ENCODE measurements around the gene FBXO15. TPM values are rescaled to one million over a fixed set of nuclear protein-coding genes. Genes with fewer than 3 reads are reported as not detected.
A peak's percentile ranks its signal among the peaks of the same experiment; 100 is the strongest.

FBXO15 gene
- total and polyA plus RNA-seq, 2 of the 8 experiments (the other 6 are each of a cell fraction or from before 2014, with no cell fraction given), result 0.84 to 0.85 TPM

DNA sequence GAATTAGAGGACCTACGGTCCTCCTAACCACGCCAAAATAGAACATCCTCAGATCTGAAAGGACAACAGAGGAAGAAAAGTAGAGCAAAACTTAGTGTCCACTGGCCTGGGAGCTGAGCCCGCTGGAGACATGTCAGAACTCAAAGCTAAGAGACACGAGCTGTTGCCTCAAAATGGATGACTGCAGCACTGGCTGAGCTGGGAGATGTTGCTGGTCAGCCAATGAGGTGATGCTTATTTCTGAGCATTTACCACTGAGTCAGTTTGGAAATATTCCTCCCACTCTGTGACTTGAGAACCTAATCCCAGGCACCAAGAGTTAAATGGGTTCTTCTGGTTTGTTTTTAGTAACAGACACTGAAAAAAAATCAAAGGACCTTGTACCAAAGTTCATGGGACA is 32.6 kb downstream of the FBXO15 start:
- Histone ChIP-seq H4K91ac (replicated peaks; ENCODE audit: insufficient read length, low read length) (peak overlapping the region; percentile 46), H3K4me1 (replicated peaks in 1 of 4; ENCODE audit: control insufficient read depth in 3 of 4, insufficient read depth in 4 of 4, low read length in 3 of 4) (peaks cover 2 to 13% (median 8%) of the 10 kb centered on the region in 4 experiments; a peak in 5 of 7 replicates), H3K4me2 (ENCODE audit: insufficient read depth in 1 of 2, low read depth in 2 of 2, low read length in 2 of 2) (no peak overlapping the region), H3K14ac (ENCODE audit: insufficient read length) (no peak overlapping the region), H3K27ac (ENCODE audit: low read depth, low read length) (no peak overlapping the region), H3K23ac (ENCODE audit: insufficient read length) (no peak overlapping the region), H3K36me3 (ENCODE audit: control insufficient read depth in 2 of 4, insufficient read depth in 4 of 4, low read length in 3 of 4) (no peaks in the 10 kb centered on the region), H2BK120ac (replicated peaks; ENCODE audit: low read depth, low read length) (no peak overlapping the region), H4K5ac (ENCODE audit: insufficient read length, low read depth, low read length) (no peak overlapping the region), H3K9ac (replicated peaks in 1 of 4; ENCODE audit: extremely low read depth in 1 of 4, low read depth in 3 of 4, low read length in 3 of 4) (no peak overlapping the region), H4K8ac (ENCODE audit: extremely low read depth, insufficient read depth, low read length) (no peak overlapping the region), H2BK5ac (ENCODE audit: low read depth, low read length) (no peak overlapping the region), H4K20me1 (replicated peaks in 1 of 2; ENCODE audit: control insufficient read depth in 1 of 2, insufficient read depth in 2 of 2, low read length in 2 of 2) (no peaks in the 10 kb centered on the region), H3K79me1 (ENCODE audit: low read depth, low read length) (no peaks in the 10 kb centered on the region), H2BK20ac (ENCODE audit: low read length) (no peak overlapping the region), H2BK15ac (ENCODE audit: low read length) (no peak overlapping the region), H3K4me3 (ENCODE audit: extremely low read depth in 1 of 4, insufficient read depth in 2 of 4, low read depth in 3 of 4, low read length in 4 of 4) (no peak overlapping the region), H2AK5ac (ENCODE audit: low read depth, low read length) (no peak overlapping the region), H2AFZ (ENCODE audit: low read length) (peak overlapping the region; percentile 26; the same call in 1 of the 2 replicates), H3K56ac (replicated peaks; ENCODE audit: insufficient read length, low read depth, low read length) (no peak overlapping the region), H3K18ac (ENCODE audit: extremely low read depth, low read length) (no peak overlapping the region), H3K9me3 (ENCODE audit: insufficient read depth in 2 of 2, low read depth in 1 of 2, low read length in 1 of 2) (peaks cover 5 to 8% of the 10 kb centered on the region in 2 experiments; a peak in 3 of 4 replicates), H2BK12ac (ENCODE audit: low read depth, low read length) (0 out of 2 replicates have a peak overlapping the region, but pooled peaks have one; percentile 46), H3K4ac (replicated peaks; ENCODE audit: insufficient read length, low read depth, low read length) (no peak overlapping the region), H3K79me2 (ENCODE audit: control insufficient read depth in 1 of 2, insufficient read depth in 2 of 2, low read length in 2 of 2) (no peaks in the 10 kb centered on the region), H3K23me2 (ENCODE audit: low read depth, low read length) (no peaks in the 10 kb centered on the region; the same call in 1 of the 2 replicates), H3K27me3 (replicated peaks in 1 of 4; ENCODE audit: control insufficient read depth in 3 of 4, extremely low read depth in 1 of 4, insufficient read depth in 3 of 4, low read length in 3 of 4) (no peaks in the 10 kb centered on the region)
- FAIRE-seq, result no peak
- WGBS, 2 experiments (ENCODE audit: extremely low coverage in 1 of 2, insufficient coverage in 1 of 2, insufficient read length in 1 of 2, insufficient replicate concordance in 2 of 2, low coverage in 1 of 2, low lambda C conversion rate in 2 of 2, missing lambda C conversion rate in 1 of 2), result 81% methylated on average over 4 of the region's 4 CpGs; no CpG with 5 or more reads in 1 of the 2 experiments
- ChIA-PET CTCF (ENCODE audit: partially characterized antibody) (interaction anchor here (0.7 to 2.5 kb wide), 5 partner anchors 32 to 237 kb away, joined by 3 to 12 read pairs (median 3); no protein-coding TSS in a partner anchor), POLR2A (ENCODE audit: partially characterized antibody) (no interaction called here)
- TF ChIP-seq NRF1 (IDR thresholded peaks at IDR 0.05; ENCODE audit: low read depth, low read length), result no peak
- 0 out of 2 replicates have a peak, but pooled peaks have one; percentile 33 for TF ChIP-seq YY1 (IDR thresholded peaks at IDR 0.05; ENCODE audit: low read depth, low read length)
- DNase-seq (ENCODE audit: low read depth in 1 of 2, low spot score in 2 of 2), result no peak
